SK-N-MC (cell line): Measurements from ENCODE around the gene SYK.

Source experiments
- EZH2 ChIP-seq: fragments of 200-600 bp; sonication (generic); IDR thresholded peaks from one replicate; pipeline ENCODE4 v1.6.1; 2017; ENCODE audit warnings: antibody characterized with exemption
- FOXP2 ChIP-seq: optimal IDR thresholded peaks from 2 replicates; pipeline ENCODE3; 2011; ENCODE audit warnings: mild to moderate bottlenecking, moderate library complexity; ENCODE audit not compliant: insufficient read depth; ENCODE audit errors: extremely low read length, control extremely low read depth
- POLR2AphosphoS5 ChIP-seq: IDR thresholded peaks from 2 replicates; pipeline ENCODE4 v1.6.1; 2012; ENCODE audit warnings: mild to moderate bottlenecking, low read depth, low read length, borderline replicate concordance

DNA sequence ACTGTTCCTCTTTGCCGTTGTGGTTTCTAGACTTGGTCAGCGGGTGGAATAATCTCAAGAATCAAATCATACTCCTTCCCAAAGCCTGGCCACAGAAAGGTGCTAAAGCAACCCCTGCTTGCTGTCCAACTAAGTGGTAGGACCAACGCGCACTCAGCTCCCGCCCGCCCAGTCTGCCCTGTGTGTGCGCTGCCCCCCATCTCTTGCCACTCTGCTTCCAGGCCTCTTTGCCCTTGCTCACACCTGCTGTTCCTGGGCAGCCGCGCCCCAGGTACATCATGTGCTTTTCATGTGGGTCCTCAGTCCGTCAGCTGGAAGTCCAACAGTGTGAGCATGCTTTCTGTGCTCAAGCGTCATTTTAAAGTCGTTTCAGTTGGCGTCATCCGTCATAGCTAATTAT lies 65.5 kb downstream of the SYK start:
- TF ChIP-seq EZH2 (no peak), POLR2AphosphoS5 (no peak), FOXP2 (no peak)
